HG02970 (cell line): ENCODE results near the gene GATD1.

Source experiments
- ATAC-seq: cut with Tn5 transposase; IDR thresholded peaks from one replicate; pipeline ENCODE4 v1.9.1; 2021; ENCODE audit warnings: mild to moderate bottlenecking, moderate library complexity, moderate number of reproducible peaks; ENCODE audit not compliant: unreplicated experiment, low FRiP score

Gene GATD1

DNA sequence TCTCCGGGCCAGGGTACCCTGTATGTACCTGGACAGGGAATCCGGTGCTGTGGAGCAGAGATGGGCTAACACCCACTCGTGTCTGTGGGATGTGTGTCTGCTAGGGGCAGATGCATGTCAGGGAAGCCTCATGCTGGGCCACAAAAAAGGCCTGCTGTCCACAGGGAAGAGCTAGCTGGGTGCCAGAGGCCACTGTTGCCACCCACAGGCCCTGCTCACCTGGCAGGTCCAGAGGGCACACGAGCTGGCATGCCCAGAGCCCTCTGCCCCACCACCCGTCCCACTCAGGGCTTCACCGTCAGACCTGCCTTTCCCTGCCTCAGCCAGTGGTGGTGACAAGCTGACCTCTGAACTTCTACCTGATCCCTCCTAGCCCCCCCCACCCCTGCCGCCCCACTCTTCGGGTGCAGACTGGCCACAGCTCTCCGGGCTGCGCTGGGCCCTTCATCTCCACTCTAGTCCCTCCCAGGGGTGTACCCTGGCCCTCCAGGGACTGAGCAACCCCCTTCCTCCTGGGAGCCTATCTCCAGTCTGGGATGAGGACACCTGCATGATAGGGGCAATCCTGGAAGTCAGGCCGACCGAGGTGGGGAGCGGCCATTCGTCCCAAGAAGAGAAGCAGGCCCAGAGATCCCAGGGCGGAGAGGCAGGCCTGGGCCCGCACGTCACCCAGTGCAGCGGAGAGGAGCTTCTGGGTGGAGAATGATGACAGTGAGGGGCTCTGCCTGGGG, 19.4 kb upstream of the GATD1 start:
- no peak for ATAC-seq

DNA sequence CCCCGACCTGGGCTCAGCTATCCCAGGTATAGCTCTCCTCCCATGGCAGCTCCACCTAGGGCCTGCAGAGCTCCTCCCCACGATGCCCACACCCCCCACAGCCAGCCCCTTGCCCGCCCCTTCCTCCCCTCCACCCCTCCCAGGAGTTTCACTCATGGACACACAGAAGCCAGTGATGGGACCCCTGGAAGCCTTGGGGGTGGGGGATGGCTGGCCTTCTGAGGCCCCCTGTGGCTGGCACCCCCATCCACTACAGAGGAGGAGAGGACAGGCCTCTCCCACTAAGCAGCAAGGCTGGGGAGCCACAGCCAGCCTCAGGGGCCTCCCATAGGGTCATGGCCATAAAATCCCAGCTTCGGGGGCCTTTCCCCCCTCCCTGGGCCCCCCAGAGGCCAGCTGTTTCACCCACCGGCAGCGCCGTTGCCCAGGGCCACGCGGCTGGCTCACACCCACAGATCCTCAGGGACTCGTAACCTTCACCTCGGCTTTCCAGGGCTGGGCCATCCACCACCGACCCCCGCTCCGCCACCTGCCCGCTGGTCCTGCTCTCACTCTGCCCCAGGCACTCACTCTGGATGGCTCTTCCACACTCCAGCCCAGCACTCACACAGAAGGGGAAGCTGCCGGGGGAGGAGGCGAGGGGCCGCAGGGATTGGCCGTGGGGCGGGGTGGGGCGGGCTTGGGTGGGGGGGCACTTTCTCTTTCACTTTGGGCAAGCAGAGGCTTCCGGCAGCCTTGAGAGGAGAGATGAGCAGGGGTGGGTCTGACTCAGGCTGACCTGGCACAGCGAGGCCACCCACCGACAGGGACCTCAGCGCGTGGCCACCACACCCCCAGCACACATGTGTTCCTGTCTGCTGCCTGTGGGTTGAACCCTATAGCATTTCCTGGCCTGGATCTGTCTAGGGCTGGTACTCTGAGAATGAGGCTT, 18.6 kb upstream of the GATD1 start:
- no peak for ATAC-seq

DNA sequence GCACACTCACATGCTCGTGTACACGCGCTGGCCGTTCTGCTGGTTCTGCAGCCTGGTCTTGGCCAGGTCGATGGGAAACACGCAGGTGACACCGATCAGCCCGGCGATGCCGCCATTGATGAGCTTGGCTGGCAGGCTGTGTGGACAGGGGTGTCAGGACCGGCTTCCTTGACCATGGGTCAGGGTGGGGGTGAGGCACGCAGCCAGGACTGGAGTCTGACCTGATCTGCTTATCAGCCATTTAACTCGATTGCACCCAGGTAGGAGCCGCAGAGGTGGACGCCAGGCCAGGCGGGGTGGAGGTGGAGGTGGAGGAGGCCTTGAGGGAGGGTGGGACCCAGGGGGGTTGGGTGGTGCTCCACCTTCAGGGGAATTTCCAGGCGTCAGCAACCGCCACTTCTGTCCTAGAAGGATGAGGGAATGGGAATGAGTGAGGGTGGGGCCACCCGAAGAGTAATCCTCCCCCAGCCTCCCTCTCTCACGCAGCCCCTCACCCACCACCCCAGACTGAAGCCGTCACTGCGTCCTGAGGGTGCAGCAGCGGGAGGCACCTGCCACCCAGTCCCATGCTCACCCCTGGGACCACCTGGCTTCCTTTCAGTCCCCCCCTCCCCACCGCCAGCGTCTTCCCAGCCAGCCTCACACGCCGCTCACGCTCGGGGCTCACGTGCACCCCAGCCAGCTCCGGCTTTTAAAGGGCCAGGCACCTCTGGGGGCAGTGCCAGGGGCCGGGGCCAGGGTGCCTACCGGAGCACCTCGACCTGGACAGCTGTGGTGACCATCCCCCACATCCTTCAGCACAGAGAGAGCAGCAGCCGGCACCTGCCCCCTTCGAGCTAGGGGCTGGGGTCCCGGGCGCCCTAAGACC, 17.7 kb upstream of the GATD1 start:
- no peak for ATAC-seq

DNA sequence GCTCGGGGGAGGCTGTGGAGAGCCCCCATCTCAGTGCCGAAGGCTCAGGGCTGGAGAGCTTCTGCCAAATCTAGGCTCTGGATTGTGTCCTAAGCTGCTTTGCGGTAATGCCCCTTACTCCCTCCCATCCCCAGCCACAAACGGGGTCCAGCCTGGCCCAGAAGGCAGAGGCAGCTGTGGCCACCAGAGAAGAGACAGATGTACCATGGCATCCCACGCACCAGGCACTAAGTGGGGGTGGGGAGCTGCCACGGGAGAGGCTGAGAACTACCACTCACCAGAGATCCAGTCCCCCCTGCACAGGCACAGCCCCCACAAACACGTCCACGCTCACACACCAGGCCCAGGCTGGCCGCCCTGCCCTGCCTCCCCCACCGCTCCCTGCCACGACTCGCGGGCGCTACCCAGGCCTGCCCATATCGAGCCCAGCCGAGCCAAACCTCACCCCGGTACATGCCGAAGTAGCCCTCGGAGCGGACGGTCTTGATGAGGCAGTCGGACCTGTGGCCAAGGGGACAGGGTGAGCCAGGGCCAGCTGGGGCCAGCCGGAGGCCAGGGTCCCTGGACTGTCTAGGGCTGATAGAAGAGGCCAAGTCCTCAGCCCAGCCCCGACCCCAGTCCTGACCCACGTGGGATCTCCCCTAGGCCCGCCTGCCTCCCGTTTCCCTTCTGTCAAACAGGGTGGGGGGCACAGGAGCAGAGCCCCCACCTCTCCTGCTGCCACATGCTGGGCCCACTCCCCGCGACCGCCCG, 16.9 kb upstream of the GATD1 start:
- no peak for ATAC-seq

DNA sequence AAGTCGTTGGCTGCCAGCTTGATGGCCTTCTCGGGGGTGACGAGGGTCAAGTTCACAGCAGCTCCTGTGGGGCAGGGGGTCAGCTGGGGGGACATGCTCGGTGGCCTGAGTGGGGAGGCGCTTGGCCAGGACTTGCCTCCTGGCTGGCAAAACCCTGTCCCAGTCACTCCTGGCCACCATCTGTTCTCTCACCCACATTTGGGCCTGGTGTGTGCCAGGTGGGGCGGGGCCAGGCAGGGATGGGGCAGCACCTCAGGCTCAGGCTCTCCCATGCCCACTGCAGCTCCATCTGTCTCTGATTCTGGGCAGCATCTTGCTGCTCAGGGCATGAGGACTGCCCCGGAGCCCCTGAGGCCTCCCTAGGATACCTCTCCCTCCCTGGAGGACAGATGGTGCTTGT, 16.3 kb upstream of the GATD1 start:
- ATAC-seq, result no peak

DNA sequence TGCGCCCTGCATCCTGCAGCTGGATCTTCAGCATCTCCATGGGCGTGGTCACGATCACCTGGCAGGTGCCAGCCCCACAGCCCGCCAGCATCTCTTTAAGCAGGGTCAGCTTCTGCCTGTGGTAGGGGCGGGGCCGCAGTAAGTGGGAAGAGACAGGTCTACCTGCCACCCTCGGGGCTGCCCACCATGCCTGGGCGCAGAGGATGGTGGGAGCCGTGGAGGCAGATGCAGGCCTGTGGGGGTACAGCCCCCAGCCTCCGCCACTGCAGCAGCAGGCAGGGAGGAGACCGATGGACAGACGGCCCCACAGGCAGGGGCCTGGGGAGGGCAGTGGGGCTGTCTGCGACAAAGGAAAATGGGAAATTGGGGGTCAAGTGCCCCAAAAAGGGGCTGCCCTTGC, 15.6 kb upstream of the GATD1 start:
- ATAC-seq, result no peak

DNA sequence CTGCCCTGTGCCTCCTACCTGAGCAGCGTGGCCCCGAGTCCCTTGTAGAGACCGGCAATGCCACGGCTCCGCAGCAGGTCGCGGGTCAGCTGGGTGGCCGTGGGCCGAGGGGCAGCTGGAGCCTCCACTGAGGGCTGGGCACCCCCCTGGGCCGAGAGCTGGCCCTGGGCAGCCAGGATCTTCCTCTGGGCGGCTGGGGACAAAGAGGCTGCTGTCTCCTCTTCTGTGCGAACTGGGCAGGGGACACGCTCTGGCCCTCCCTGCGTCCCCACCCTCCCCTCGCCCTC, 15.2 kb upstream of the GATD1 start:
- ATAC-seq, result no peak

DNA sequence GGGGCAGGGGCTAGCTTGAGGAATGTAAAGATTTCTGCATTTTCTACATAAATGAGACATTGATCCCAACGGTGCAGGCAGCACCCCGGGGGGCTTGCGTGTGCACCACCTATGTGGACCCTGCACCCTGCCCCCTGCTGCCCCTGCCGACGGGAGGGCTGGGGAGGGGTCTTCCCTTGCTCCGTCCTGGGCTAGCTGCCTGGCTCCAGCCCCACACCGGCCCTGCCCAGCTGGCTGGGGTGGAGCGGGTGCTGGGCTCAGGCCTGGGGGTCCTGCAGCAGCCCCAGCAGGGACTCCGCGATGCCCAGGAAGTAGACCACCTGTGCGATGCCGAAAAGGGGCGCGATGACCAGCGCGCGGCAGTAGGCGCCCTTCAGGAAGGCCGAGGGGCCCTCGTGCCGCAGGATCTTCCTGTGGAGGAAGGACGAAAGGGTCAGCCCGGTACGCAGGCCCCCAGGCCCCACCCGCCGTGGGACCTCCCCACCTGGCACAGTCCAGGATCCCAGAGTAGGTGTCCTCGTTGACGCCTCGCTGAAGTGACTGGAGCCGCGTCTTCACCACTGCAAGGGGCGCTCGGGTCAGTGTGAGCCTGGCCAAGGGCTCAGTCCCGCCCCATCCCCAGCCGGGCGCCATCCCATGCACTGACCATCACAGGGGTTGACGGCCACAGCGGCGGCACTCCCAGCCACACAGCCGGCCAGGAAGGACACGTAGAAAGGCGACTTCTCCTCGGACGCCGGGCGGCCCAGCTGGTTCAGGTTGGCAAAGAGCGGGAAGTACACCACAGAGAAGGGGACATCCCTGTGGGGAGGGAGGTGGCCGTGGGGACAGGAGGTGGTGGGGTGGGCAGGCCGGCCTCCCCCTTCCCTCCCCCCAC, 14.6 kb upstream of the GATD1 start:
- ATAC-seq, result no peak

DNA sequence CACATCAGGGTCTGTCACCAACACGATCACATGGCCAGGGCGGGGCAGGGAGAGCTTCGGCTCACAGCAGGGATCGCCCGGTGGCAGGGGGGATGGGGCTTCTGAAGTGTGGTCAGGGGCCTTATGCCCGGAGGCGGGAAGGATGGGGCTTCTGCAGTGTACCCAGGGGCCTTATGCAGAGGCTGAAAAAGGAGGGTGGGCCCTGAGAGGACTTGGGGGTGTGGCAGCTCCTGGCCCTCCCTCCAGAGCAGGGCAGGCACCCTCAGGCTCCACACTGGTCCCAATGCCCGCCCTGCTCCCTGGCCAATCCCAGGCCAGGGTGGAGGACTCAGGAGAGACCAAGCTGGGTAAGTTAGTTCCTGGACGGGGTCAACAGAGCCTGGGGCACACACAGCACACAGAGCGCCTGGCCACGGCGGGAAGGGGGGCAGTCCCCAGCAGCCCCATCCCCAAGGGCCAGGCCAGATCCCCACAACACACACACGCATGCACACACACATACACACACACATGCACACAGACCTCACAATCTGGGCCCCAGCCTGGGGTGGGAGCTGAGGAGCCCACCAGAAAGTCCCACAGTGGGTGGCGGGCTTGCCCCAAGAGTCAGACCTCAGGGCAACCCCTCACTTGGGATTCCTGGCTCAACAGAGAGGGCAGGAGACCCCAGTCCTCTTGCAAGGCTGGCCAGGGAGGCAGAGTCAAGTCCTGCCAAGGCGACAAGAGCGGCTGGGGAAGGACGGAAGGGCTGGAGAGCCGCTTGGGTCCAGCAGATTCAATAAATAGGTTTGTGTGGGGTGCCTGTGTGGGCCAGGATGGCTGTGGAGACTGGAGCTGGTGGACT, 13.7 kb upstream of the GATD1 start:
- ATAC-seq, result no peak

DNA sequence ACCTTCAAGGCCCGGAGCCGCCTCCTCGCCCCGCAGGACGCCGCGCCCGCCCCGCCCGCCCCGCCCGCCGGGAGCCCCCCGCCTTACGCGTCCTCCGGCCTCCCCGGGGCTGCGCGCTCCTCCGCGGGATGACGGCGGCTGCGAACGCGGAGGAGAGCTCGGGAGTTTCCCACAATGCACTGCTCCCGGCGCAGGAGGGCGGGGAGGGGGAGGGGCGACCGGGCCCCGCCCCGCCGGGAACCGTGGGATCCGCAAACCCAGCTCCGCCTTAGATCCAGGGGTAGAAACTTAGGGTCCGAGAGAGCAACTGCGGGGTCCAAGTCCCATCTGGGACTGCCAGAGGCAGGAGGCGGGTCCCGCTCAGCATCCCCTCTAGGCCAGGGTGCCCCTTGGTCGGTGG, 12.7 kb upstream of the GATD1 start, which contains the start of gene CEND1:
TSS of gene CEND1 (minus strand) at position 148 of the 400 bp plus-strand sequence. CDS start 1,514 bp downstream, outside the sequence.
- ATAC-seq, result no peak

DNA sequence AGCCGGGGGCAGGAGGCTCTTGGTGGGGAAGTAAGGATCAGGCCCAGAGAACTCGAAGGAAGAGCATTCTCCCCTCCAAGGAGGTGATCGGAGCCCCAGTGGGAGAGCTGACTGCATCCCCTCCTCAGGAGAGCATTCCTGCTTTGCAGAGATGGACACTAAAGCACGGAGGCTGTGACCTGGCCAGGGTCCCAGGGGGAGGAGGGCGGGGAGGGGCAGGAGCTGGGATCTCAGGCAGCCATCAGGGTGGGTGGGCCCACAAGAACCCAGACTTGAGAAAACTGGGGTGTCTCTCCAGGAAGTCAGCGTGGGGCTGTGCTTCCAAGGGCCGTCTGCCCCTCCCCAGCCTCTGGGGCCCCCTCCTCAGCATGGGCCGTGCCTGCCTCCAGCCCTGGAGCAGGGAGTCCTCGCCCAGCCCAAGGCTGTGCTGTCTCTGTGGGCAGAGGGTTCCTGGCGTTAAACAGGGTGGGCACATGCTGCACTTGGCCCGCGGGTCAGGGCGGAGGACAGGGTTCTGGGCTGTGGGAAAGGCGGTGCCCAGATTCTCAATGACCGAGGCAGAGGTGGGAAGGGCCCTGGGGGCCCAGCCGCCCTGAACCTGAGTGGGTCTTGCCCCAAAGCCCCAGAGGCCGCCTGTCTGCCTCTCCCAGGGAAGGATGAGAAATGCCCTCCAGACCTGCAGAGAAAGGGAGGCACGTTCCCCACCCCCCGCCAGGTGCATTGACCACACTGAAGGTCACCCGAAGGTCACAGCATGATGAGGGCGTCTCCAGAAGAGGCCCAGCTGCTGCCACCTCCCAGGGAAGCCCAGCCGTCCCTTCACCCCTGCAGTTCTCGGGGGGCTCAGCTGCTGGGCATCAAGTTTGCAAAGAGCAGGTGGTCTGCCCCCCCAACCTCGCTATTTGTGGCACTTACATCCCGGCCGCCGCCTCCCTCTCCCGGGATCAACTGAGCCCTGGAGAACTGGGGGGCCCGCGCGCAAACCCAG, 12.0 kb upstream of the GATD1 start:
- no peak for ATAC-seq

DNA sequence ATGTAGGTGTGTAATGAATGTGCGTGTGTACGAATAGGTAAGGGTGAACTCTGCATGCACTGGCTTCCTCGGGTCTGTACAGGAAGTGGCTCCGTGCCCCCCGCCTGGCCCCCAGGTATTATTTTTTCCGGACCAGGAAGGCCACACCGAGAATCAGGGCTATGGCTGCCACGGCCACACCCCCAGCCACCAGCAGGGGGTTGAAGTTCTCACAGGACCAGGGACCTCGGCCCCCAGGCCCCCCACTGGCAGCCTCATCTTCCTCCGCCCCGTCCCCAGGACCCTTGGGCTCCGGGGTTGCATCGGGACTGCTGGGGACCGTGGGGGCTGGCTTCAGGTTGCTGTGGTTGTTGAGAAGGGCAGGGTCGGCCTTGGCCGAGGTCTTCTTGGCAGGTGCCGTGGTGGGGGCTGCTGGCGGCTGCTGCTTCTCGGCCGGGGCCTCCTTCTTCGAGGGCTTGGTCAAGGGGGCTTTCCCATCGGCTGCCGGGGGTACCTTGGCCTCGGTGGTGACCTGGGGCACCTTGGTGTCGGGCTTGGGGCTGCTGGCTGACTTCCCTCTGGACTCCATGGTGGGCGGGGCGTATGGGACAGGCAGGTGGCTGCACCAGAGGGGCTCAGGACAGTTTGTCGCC, 10.8 kb upstream of the GATD1 start:
- no peak for ATAC-seq

DNA sequence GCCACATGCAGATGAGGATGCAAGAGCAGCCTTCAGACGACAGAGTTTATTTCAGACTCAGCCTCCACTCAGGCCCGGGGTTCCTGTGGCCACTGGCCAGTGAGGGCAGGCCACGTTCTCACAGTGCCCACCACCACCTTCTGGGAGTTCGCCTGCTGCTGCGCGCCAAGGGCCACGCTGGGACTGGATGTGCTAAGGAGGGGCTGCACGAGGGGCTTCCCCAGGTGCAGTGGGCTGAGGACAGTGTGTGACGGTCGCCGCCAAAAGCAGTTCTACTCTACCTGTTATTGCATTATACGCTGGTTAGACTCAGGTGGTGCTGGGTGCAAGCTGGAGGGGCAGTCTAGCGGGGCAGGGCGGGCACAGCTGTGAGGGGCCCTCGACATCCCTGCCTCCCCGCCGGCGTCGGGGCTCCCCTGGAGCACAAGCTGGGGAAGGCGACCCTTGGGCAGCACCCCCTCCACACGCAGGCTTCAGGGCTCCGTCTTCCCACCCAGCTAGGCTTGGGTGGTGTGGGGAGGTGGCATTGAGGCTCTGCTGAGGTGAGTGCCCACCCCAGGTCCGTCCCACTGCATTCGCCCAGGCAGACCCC, 9.9 kb upstream of the GATD1 start:
- no peak for ATAC-seq

DNA sequence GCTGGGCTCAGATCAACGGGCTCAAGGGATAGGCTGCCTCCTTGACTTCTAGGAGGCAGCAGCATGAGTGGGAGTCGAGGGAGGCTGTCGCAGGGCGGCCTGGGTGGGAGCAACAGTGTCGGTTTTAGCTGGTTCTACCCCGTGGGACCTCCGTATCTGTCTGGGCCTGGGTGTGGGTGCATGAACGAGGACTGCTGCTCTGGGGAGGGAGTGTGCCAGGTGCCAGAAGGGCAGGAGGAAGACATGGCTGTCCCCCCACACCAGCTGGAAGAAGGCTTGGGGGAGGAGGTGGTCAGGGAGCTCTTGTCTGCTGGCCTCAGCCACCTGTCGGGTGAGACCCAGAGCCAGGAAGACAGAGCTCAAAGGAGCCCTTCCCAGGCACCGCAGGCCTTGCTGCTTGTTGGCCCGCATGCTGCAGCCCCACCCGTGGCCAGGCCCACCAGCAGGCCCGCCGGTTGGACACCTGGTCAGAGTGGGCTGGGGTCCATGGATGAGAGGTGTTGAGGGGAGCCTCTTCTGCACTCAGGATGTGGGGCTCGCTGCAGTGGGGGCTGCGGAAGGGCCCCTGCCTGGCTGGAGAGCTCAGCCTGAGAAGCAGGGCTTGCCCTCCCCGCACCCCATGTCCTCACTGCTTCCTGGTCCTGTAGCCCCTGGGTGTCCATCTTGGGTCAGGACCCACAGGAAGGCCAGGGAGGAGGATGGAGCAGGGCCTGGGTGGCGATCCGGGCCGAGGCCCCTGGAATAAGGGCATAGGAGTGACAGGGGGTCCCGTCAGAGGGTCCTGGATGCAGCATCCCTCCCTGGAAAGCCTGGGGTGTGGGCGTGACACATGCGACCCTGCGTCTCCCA, 9.2 kb upstream of the GATD1 start:
- no peak for ATAC-seq

DNA sequence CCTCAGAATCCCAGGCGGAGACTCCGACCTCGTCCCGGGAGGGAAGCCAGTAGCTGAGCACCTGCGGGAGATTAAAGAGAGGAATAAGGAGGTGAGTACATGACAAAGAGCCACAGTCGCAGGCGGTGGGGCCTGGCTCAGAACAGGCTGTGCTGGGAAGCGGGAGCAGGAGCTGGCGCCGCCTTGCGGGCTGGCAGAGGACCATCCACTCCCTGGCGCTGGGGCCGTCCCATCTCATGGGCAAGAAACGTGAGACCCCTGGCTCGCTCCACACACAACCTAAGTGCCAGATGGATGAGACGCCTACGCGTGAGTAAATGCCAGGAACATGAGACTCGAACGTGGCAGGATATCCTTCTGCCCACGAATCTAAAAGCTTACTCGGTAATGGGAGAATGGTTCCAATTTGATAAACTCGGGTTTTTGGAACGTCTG, 6.3 kb upstream of the GATD1 start:
- ATAC-seq, result no peak
